GM12878 (cell line): Measurements from ENCODE around the gene GPR4. TPM values are rescaled to one million over a fixed set of nuclear protein-coding genes. Genes with fewer than 3 reads are reported as not detected.

Experiments used
- ATAC-seq: fragments of 200-7000 bp; cut with Tn5 transposase; 3 replicates; pipeline ENCODE4 v1.9.1; 2020; ENCODE audit warnings: mild to moderate bottlenecking, moderate library complexity
- BruUV-seq: library from RNA; stranded (reverse); fragments of 400-500 nt; replicated peaks from 2 replicates; lab custom pipeline; 2021; lab: Mats Ljungman, UMichigan
- CTCF ChIA-PET: fragments of 300-600 bp; sonication (Branson Sonifier 250); formaldehyde crosslinking; extraction: SDS; loops from one replicate; lab custom pipeline; 2021; ENCODE audit warnings: inconsistent platforms; lab: Yijun Ruan, JAX
- POLR2A ChIA-PET: fragments of 350-600 bp; formaldehyde crosslinking; extraction: SDS; loops from one replicate; lab custom pipeline; 2021; ENCODE audit warnings: inconsistent platforms; lab: Charles Lee
- RAD21 ChIA-PET: fragments of 300-600 bp; sonication (Branson Sonifier 250); formaldehyde crosslinking; loops from one replicate; lab custom pipeline; 2023; ENCODE audit warnings: antibody characterized with exemption; ENCODE audit not compliant: unreplicated experiment; lab: Charles Lee
- SMC1A ChIA-PET: fragments of 300-600 bp; sonication (Branson Sonifier 250); formaldehyde crosslinking; loops from one replicate; lab custom pipeline; 2023; ENCODE audit not compliant: unreplicated experiment, uncharacterized antibody; lab: Charles Lee
- DNase-seq: peaks from one replicate; pipeline ENCODE4 v3.0.0-alpha.2; 2011; ENCODE audit warnings: low read depth, low spot score
- FAIRE-seq: peaks from 3 replicates; lab custom pipeline; 2011; peaks lifted over from hg19 to GRCh38; lab: Jason Lieb, UNC
- H2AFZ ChIP-seq: 2 replicates; pipeline ENCODE4 v1.6.0; 2011; ENCODE audit warnings: low read depth, low read length, control low read depth; ENCODE audit not compliant: control insufficient read depth
- H3K27ac ChIP-seq: 2 replicates; pipeline ENCODE4 v1.5.1; 2011; ENCODE audit warnings: control low read depth; ENCODE audit not compliant: control insufficient read depth, insufficient read depth
- H3K27me3 ChIP-seq, 2 experiments: replicated peaks in 1 of 2; 2 replicates each; pipeline versions ENCODE4 v1.6.0 to v1.6.1; 2011; ENCODE audit warnings: low read length in 1 of 2; ENCODE audit not compliant: control insufficient read depth in 2 of 2, insufficient read depth in 2 of 2
- H3K36me3 ChIP-seq, 2 experiments: 2 replicates each; pipeline ENCODE4 v1.5.1; 2011; ENCODE audit warnings: low read length in 1 of 2; ENCODE audit not compliant: control insufficient read depth in 2 of 2, insufficient read depth in 2 of 2
- H3K4me1 ChIP-seq: 2 replicates; pipeline ENCODE4 v1.6.1; 2011; ENCODE audit warnings: mild to moderate bottlenecking, low read length, moderate library complexity, mixed read lengths; ENCODE audit not compliant: control insufficient read depth, insufficient read depth
- H3K4me2 ChIP-seq: 2 replicates; pipeline ENCODE4 v1.6.0; 2011; ENCODE audit warnings: control low read depth; ENCODE audit not compliant: control insufficient read depth, insufficient read depth
- H3K4me3 ChIP-seq: fragments of 200-600 bp; sonication (generic); 2 replicates; pipeline ENCODE4 v1.5.1; 2016
- H3K79me2 ChIP-seq: 2 replicates; pipeline ENCODE4 v1.6.0; 2011; ENCODE audit warnings: low read length; ENCODE audit not compliant: control insufficient read depth, insufficient read depth
- H3K9ac ChIP-seq: 2 replicates; pipeline ENCODE4 v1.8.0; 2011; ENCODE audit warnings: low read length, control low read depth, mixed read lengths; ENCODE audit not compliant: control insufficient read depth, insufficient read depth
- H3K9me3 ChIP-seq: replicated peaks from 3 replicates; pipeline ENCODE4 v1.5.1; 2011; ENCODE audit warnings: mild to moderate bottlenecking, low read length; ENCODE audit not compliant: control insufficient read depth, insufficient read depth
- H4K20me1 ChIP-seq: 2 replicates; pipeline ENCODE4 v1.6.0; 2011; ENCODE audit not compliant: control insufficient read depth, insufficient read depth
- BCL3 ChIP-seq: IDR thresholded peaks from 2 replicates; pipeline ENCODE4 v1.6.1; 2011; ENCODE audit warnings: borderline replicate concordance, low read depth, mild to moderate bottlenecking, moderate library complexity, low read length; ENCODE audit not compliant: insufficient read depth, poor library complexity, severe bottlenecking
- CTCF ChIP-seq, 3 experiments: IDR thresholded peaks in 2 of 3; conservative IDR thresholded peaks in 1 of 3; 2 replicates each; pipeline ENCODE4 v1.5.1; 2011; ENCODE audit warnings: low read depth in 3 of 3, low read length in 3 of 3, mild to moderate bottlenecking in 3 of 3, control low read depth in 2 of 3, moderate library complexity in 2 of 3, inconsistent platforms in 1 of 3, mixed read lengths in 1 of 3; ENCODE audit not compliant: control insufficient read depth in 2 of 3, insufficient read depth in 1 of 3; ENCODE audit errors: extremely low read depth in 1 of 3
- RELB ChIP-seq: fragments of 450-650 bp; IDR thresholded peaks from 2 replicates; pipeline ENCODE4 v1.6.1; 2017; ENCODE audit warnings: low read depth, mild to moderate bottlenecking, moderate library complexity
- SPI1 ChIP-seq: IDR thresholded peaks from 2 replicates; pipeline ENCODE4 v1.6.1; 2011; ENCODE audit warnings: low read depth, mild to moderate bottlenecking, low read length, moderate library complexity, borderline replicate concordance; ENCODE audit not compliant: insufficient read depth
- SUZ12 ChIP-seq: fragments of 200-600 bp; sonication (generic); IDR thresholded peaks from one replicate; pipeline ENCODE4 v1.6.1; 2018; ENCODE audit warnings: antibody characterized with exemption, mild to moderate bottlenecking; ENCODE audit not compliant: unreplicated experiment
- TARDBP ChIP-seq: IDR thresholded peaks from 2 replicates; pipeline ENCODE4 v1.6.1; 2016; ENCODE audit warnings: borderline replicate concordance
- ZBTB33 ChIP-seq: fragments of 450-650 bp; IDR thresholded peaks from 2 replicates; pipeline ENCODE4 v1.6.1; 2017; ENCODE audit warnings: mild to moderate bottlenecking
- ZNF384 ChIP-seq: IDR thresholded peaks from 2 replicates; pipeline ENCODE4 v1.6.1; 2012; ENCODE audit warnings: low read depth, mild to moderate bottlenecking, low read length, improper control_type of control experiment, borderline replicate concordance
- WGBS: methylation state at CpG from one replicate; pipeline ENCODE4 v1.1.6; 2016; ENCODE audit warnings: low lambda C conversion rate; ENCODE audit not compliant: insufficient replicate concordance, insufficient coverage; ENCODE audit errors: missing lambda C conversion rate; 5-methylcytosine and 5-hydroxymethylcytosine counted together
- in situ Hi-C: fragments of 300-500 bp; cut with MboI; formaldehyde crosslinking; loops from 9 replicates; pipeline ENCODE4 v1.14.3; 2018; ENCODE audit warnings: mixed read lengths
- intact Hi-C: fragments of 100-400 bp; cut with micrococcal nuclease; formaldehyde crosslinking; loops from one replicate; pipeline ENCODE4 v1.14.2; 2022; ENCODE audit not compliant: unreplicated experiment
- polyA plus RNA-seq, 11 experiments: library from polyadenylated mRNA; depleted of rRNA in 4 of 11; unstranded in 6 of 11; stranded (reverse) in 5 of 11; fragments of >200 nt; fragmentation: Nextera tagmentation in 4 of 11; fragmentation: Illumina TruSeq in 1 of 11; extraction: Ambion mirVana in 4 of 11; extraction: Trizol in 1 of 11; gene quantifications; 1 replicate in 1 of 11; 2 replicates in 10 of 11; pipeline versions ENCODE4 v1.2.1 to v1.2.3, GENCODE V29; 2011 to 2016; ENCODE audit warnings: inconsistent platforms in 2 of 11, missing spikeins in 2 of 11, low read depth in 1 of 11
- total RNA-seq, 4 experiments: library from RNA; depleted of rRNA in 3 of 4; stranded (reverse); fragments of >200 nt in 3 of 4; fragmentation: Illumina TruSeq in 1 of 4; extraction: Trizol in 1 of 4; gene quantifications; 2 replicates each; pipeline versions ENCODE4 v1.2.1 to v1.2.3, GENCODE V29; 2013 to 2021

GPR4 gene
- total and polyA plus RNA-seq, 10 of the 15 experiments (the other 5 are each of a cell fraction or from before 2014, with no cell fraction given): not detected

GRCh38 chr19:45597425-45598111 lies 4.4 kb downstream of the GPR4 start:
- Histone ChIP-seq H3K4me3 (no peak overlapping the region), H3K9ac (no peak overlapping the region), H3K4me2 (no peak overlapping the region), H4K20me1 (no peaks in the 10 kb centered on the region), H3K36me3 (no peaks in the 10 kb centered on the region), H3K27me3 (peaks cover 4 to 19% of the 10 kb centered on the region in 2 experiments), H3K79me2 (no peaks in the 10 kb centered on the region), H3K9me3 (no peaks in the 10 kb centered on the region), H3K4me1 (no peaks in the 10 kb centered on the region), H2AFZ (no peak overlapping the region), H3K27ac (no peak overlapping the region)
- no TSS peak for BruUV-seq
- FAIRE-seq (no peak), DNase-seq (no peak), ATAC-seq (no peak)
- intact Hi-C loops (no loop called here), in situ Hi-C loops (no loop called here)
- ChIA-PET SMC1A (interaction anchor here (1.0 kb wide), 1 partner anchor 110 kb away, joined by 3 read pairs; no protein-coding TSS in a partner anchor), RAD21 (no interaction called here), CTCF (no interaction called here), POLR2A (interaction anchor here (0.6 kb wide), 1 partner anchor 23 kb away, joined by 6 read pairs; no protein-coding TSS in a partner anchor)
- WGBS: 40% methylated on average over 5 of the region's 5 CpGs
- TF ChIP-seq BCL3: no peak
- TF ChIP-seq SPI1: no peak
- no peak for TF ChIP-seq ZNF384
- no peak for TF ChIP-seq TARDBP

GRCh38 chr19:45595814-45596213 lies 6.2 kb downstream of the GPR4 start:
- ChIA-PET CTCF (no interaction called here), POLR2A (interaction anchor here (0.7 kb wide), 1 partner anchor 684 kb away, joined by 5 read pairs; no protein-coding TSS in a partner anchor), SMC1A (no interaction called here), RAD21 (no interaction called here)
- WGBS: 67% methylated on average over 6 of the region's 6 CpGs
- Histone ChIP-seq H2AFZ (no peak overlapping the region), H3K4me3 (no peak overlapping the region), H3K36me3 (no peaks in the 10 kb centered on the region), H4K20me1 (no peaks in the 10 kb centered on the region), H3K4me2 (no peak overlapping the region), H3K4me1 (no peaks in the 10 kb centered on the region; the same call in 1 of the 2 replicates), H3K9me3 (no peaks in the 10 kb centered on the region; the same call in 2 of the 3 replicates), H3K9ac (no peak overlapping the region), H3K27me3 (peaks cover 1 to 10% of the 10 kb centered on the region in 2 experiments; a peak in 3 of 4 replicates), H3K27ac (no peak overlapping the region), H3K79me2 (no peaks in the 10 kb centered on the region)
- intact Hi-C loops: no loop called here
- in situ Hi-C loops: no loop called here
- FAIRE-seq (no peak), DNase-seq (no peak), ATAC-seq (no peak)
- no TSS peak for BruUV-seq
- TF ChIP-seq SUZ12: no peak
- no peak for TF ChIP-seq RELB
- TF ChIP-seq ZBTB33: no peak
- TF ChIP-seq CTCF (IDR thresholded peaks at IDR 0.05 in 2 of 3, conservative IDR thresholded peaks at IDR 0.05 in 1 of 3; ENCODE audit: control insufficient read depth in 2 of 3, extremely low read depth in 1 of 3, insufficient read depth in 1 of 3, low read depth in 3 of 3, low read length in 3 of 3): no peak
